ENCODE results near the gene CCNI.

CCNI gene

GRCh38 chr4:77007358-77008230, 68.2 kb downstream of the CCNI start:
- no peak for TF ChIP-seq CTCF (IDR thresholded peaks at IDR 0.05; ENCODE audit: low read depth, low read length)
- DNase-seq (ENCODE audit: low read depth in 2 of 2) = peak; percentile 92 to 94
- H3K4me3 ChIP-seq (replicated peaks in 1 of 2; ENCODE audit: low read depth in 2 of 2, low read length in 2 of 2) = no peak overlapping the region

GRCh38 chr4:77006753-77007353, 68.9 kb downstream of the CCNI start:
- no peak for DNase-seq (ENCODE audit: low read depth in 2 of 2)
- no peak for TF ChIP-seq CTCF (IDR thresholded peaks at IDR 0.05; ENCODE audit: low read depth, low read length)
- H3K4me3 ChIP-seq (replicated peaks in 1 of 2; ENCODE audit: low read depth in 2 of 2, low read length in 2 of 2) = no peak overlapping the region

GRCh38 chr4:77003400-77003799, 72.4 kb downstream of the CCNI start:
- DNase-seq (ENCODE audit: low read depth in 2 of 2) = peak in 1 of 2 donors; percentile 47
- TF ChIP-seq CTCF (IDR thresholded peaks at IDR 0.05; ENCODE audit: low read depth, low read length) = no peak
- no peak overlapping the region for H3K4me3 ChIP-seq (replicated peaks in 1 of 2; ENCODE audit: low read depth in 2 of 2, low read length in 2 of 2)

- no peak for TF ChIP-seq CTCF (IDR thresholded peaks at IDR 0.05; ENCODE audit: low read depth, low read length)
- peak; percentile 54 to 57 for DNase-seq (ENCODE audit: low read depth in 2 of 2)
- H3K4me3 ChIP-seq (replicated peaks in 1 of 2; ENCODE audit: low read depth in 2 of 2, low read length in 2 of 2) = no peak overlapping the region
Measured at GRCh38 chr4:77002321-77003107, 73.3 kb downstream of the CCNI start.

GRCh38 chr4:77001907-77002306, 73.9 kb downstream of the CCNI start:
- DNase-seq (ENCODE audit: low read depth in 2 of 2) = peak; percentile 69 to 74
- TF ChIP-seq CTCF (IDR thresholded peaks at IDR 0.05; ENCODE audit: low read depth, low read length) = no peak
- H3K4me3 ChIP-seq (replicated peaks in 1 of 2; ENCODE audit: low read depth in 2 of 2, low read length in 2 of 2) = no peak overlapping the region

- peak; percentile 52 to 65 for DNase-seq (ENCODE audit: low read depth in 2 of 2)
- TF ChIP-seq CTCF (IDR thresholded peaks at IDR 0.05; ENCODE audit: low read depth, low read length) = no peak
- no peak overlapping the region for H3K4me3 ChIP-seq (replicated peaks in 1 of 2; ENCODE audit: low read depth in 2 of 2, low read length in 2 of 2)
Measured at GRCh38 chr4:76998251-76998901, 77.4 kb downstream of the CCNI start.
